ENCODE measurements around the gene FURIN.

The FURIN gene

GRCh38 chr15:90931828-90932659 lies 63.7 kb downstream of the FURIN start, which contains the start of gene HDDC3:
Gene HDDC3, minus strand, starts transcription at chr15:90932549. Its CDS starts 9 bp downstream, at chr15:90932540.
- DNase-seq, result peak; percentile 98
- H3K4me1 Mint-ChIP-seq, result peaks cover 62% of the 10 kb centered on the region
- H3K4me3 Mint-ChIP-seq, result peak within 1 kb of the TSS; percentile 98
- no peaks in the 10 kb centered on the region for H3K9me3 Mint-ChIP-seq
- H3K27me3 Mint-ChIP-seq, result no peaks in the 10 kb centered on the region
- peak; percentile 69 for ATAC-seq
- H3K36me3 Mint-ChIP-seq (ENCODE audit: low read depth), result no peaks in the 10 kb centered on the region
- peak within 1 kb of the TSS; percentile 99 for H3K27ac Mint-ChIP-seq

GRCh38 chr15:90932660-90932991 lies 64.2 kb downstream of the FURIN start:
- DNase-seq (no peak), ATAC-seq (no peak)
- Mint-ChIP-seq H3K4me3 (peak overlapping the region; percentile 98), H3K4me1 (peaks cover 64% of the 10 kb centered on the region), H3K27ac (peak overlapping the region; percentile 99), H3K36me3 (ENCODE audit: low read depth) (no peaks in the 10 kb centered on the region), H3K27me3 (no peaks in the 10 kb centered on the region), H3K9me3 (no peaks in the 10 kb centered on the region)

Data from activated naive CD8-positive, alpha-beta T cell treated with anti-CD3 and anti-CD28 coated beads, Interleukin-2, amount 50 U/mL, for 24 hours (primary cell).